ENCODE data around the gene SPNS2.
A peak's percentile ranks its signal among the peaks of the same experiment; 100 is the strongest.

Gene SPNS2

GRCh38 chr17:4549781-4550533, 51.3 kb downstream of the SPNS2 start:
- DNase-seq (ENCODE audit: low read depth in 2 of 2) = no peak

- no peak for DNase-seq (ENCODE audit: low read depth in 2 of 2)
These were observed 51.9 kb downstream of the SPNS2 start for GRCh38 chr17:4550534-4551039.

- no peak for DNase-seq (ENCODE audit: low read depth in 2 of 2)
These were observed 52.5 kb downstream of the SPNS2 start for GRCh38 chr17:4551141-4551540.

GRCh38 chr17:4551796-4552525, 53.3 kb downstream of the SPNS2 start:
- no peak for DNase-seq (ENCODE audit: low read depth in 2 of 2)

- DNase-seq (ENCODE audit: low read depth in 2 of 2) = no peak
These were observed 55.0 kb downstream of the SPNS2 start for GRCh38 chr17:4553669-4554068.

GRCh38 chr17:4554441-4554996, 55.8 kb downstream of the SPNS2 start:
- no peak for DNase-seq (ENCODE audit: low read depth in 2 of 2)

GRCh38 chr17:4554997-4555799, 56.5 kb downstream of the SPNS2 start, which contains the start of gene MYBBP1A:
Gene MYBBP1A, minus strand, starts transcription at chr17:4555384. Its CDS starts 60 bp downstream, at chr17:4555324.
- DNase-seq (ENCODE audit: low read depth in 2 of 2) = peak; percentile 92 to 97

GRCh38 chr17:4555873-4556759, 57.4 kb downstream of the SPNS2 start:
- DNase-seq (ENCODE audit: low read depth in 2 of 2) = no peak

- DNase-seq (ENCODE audit: low read depth in 2 of 2) = no peak
These were observed 58.3 kb downstream of the SPNS2 start for GRCh38 chr17:4556996-4557395.

GRCh38 chr17:4557626-4558346, 59.1 kb downstream of the SPNS2 start:
- no peak for DNase-seq (ENCODE audit: low read depth in 2 of 2)

GRCh38 chr17:4558347-4558971, 59.8 kb downstream of the SPNS2 start:
- DNase-seq (ENCODE audit: low read depth in 2 of 2) = no peak

GRCh38 chr17:4559139-4559791, 60.6 kb downstream of the SPNS2 start:
- DNase-seq (ENCODE audit: low read depth in 2 of 2) = no peak

- no peak for DNase-seq (ENCODE audit: low read depth in 2 of 2)
These were observed 61.3 kb downstream of the SPNS2 start for GRCh38 chr17:4559966-4560365.

- DNase-seq (ENCODE audit: low read depth in 2 of 2) = no peak
These were observed 61.7 kb downstream of the SPNS2 start, which contains the start of gene GGT6 for GRCh38 chr17:4560421-4560820. Gene GGT6, minus strand, starts transcription at chr17:4560577. Its CDS starts 56 bp downstream, at chr17:4560521.

- no peak for DNase-seq (ENCODE audit: low read depth in 2 of 2)
These were observed 62.2 kb downstream of the SPNS2 start for GRCh38 chr17:4560837-4561256.

- DNase-seq (ENCODE audit: low read depth in 2 of 2) = no peak
These were observed 63.6 kb downstream of the SPNS2 start for GRCh38 chr17:4562015-4562969.

GRCh38 chr17:4565209-4566141, 66.8 kb downstream of the SPNS2 start:
- peak; percentile 12 to 23 for DNase-seq (ENCODE audit: low read depth in 2 of 2)
